HG03432 (cell line): ENCODE measurements around the gene NOA1.

ENCODE experiments used
- ATAC-seq: cut with Tn5 transposase; IDR thresholded peaks from one replicate; pipeline ENCODE4 v1.9.1; 2021; ENCODE audit warnings: mild to moderate bottlenecking, moderate library complexity; ENCODE audit not compliant: unreplicated experiment

Gene NOA1

GRCh38 chr4:56977321-56978012 lies at the start of gene NOA1:
Gene NOA1, minus strand, starts transcription at chr4:56977606. Its CDS starts 21 bp downstream, at chr4:56977585.
- peak; percentile 87 for ATAC-seq

GRCh38 chr4:57023104-57023503 lies 45.7 kb upstream of the NOA1 start:
- no peak for ATAC-seq

- ATAC-seq, result no peak
These were observed 43.2 kb upstream of the NOA1 start for GRCh38 chr4:57020467-57021101.

- ATAC-seq, result no peak
These were observed 41.6 kb upstream of the NOA1 start for GRCh38 chr4:57018980-57019379.

- ATAC-seq, result no peak
These were observed 36.2 kb upstream of the NOA1 start for GRCh38 chr4:57013543-57014120.

- ATAC-seq, result no peak
These were observed 22.3 kb upstream of the NOA1 start for GRCh38 chr4:56999751-57000150.

- ATAC-seq, result no peak
These were observed 18.1 kb upstream of the NOA1 start for GRCh38 chr4:56995525-56995924.

- ATAC-seq, result no peak
These were observed 12.9 kb upstream of the NOA1 start for GRCh38 chr4:56990109-56990905.

GRCh38 chr4:56986952-56987351 lies 9.5 kb upstream of the NOA1 start:
- ATAC-seq, result no peak

- ATAC-seq, result no peak
These were observed 8.8 kb upstream of the NOA1 start for GRCh38 chr4:56986192-56986591.

GRCh38 chr4:56981795-56982201 lies 4.4 kb upstream of the NOA1 start:
- ATAC-seq, result no peak

GRCh38 chr4:56979421-56980072 lies 2.1 kb upstream of the NOA1 start:
- no peak for ATAC-seq

GRCh38 chr4:56978750-56979303 lies 1.4 kb upstream of the NOA1 start, which contains the start of gene POLR2B:
Gene POLR2B, plus strand, starts transcription at chr4:56978896. Its CDS starts 90 bp downstream, at chr4:56978986.
- peak; percentile 48 for ATAC-seq

- peak; percentile 33 for ATAC-seq
These were observed 527 bp downstream of the NOA1 start for GRCh38 chr4:56976837-56977320.

GRCh38 chr4:56976283-56976836 lies 1.0 kb downstream of the NOA1 start:
- ATAC-seq, result no peak

GRCh38 chr4:56973336-56973735 lies 4.1 kb downstream of the NOA1 start:
- ATAC-seq, result no peak

GRCh38 chr4:56972809-56973208 lies 4.6 kb downstream of the NOA1 start:
- ATAC-seq, result no peak

GRCh38 chr4:56972389-56972788 lies 5.0 kb downstream of the NOA1 start:
- ATAC-seq, result no peak

GRCh38 chr4:56971383-56971782 lies 6.0 kb downstream of the NOA1 start:
- ATAC-seq, result no peak

- no peak for ATAC-seq
These were observed 16.3 kb downstream of the NOA1 start for GRCh38 chr4:56961107-56961500.
